Breast epithelium (tissue), 4 donors: ENCODE measurements around the gene OSBPL6. TPM values are rescaled to one million over a fixed set of nuclear protein-coding genes. Genes with fewer than 3 reads are reported as not detected.
A peak's percentile ranks its signal among the peaks of the same experiment; 100 is the strongest.

Source experiments
- DNase-seq, 2 donors: peaks; one replicate each; pipeline ENCODE4 v3.0.0-alpha.2; 2019; ENCODE audit warnings: low spot score in 2 of 2
- H3K27ac ChIP-seq, 2 donors: fragments of 200-600 bp; sonication (generic) in 1 of 2; one replicate each; pipeline ENCODE4 v1.5.1; 2016 to 2019; ENCODE audit warnings: mild to moderate bottlenecking in 1 of 2
- H3K27me3 ChIP-seq, 2 donors: fragments of 200-600 bp; sonication (generic) in 1 of 2; one replicate each; pipeline versions ENCODE4 v1.5.1 to v1.6.0; 2017 to 2019; ENCODE audit warnings: control low read depth in 1 of 2, mild to moderate bottlenecking in 1 of 2
- H3K36me3 ChIP-seq: fragments of 200-600 bp; one replicate; pipeline ENCODE4 v1.5.1; 2019
- H3K4me1 ChIP-seq, 2 donors: fragments of 200-600 bp; sonication (generic); one replicate each; pipeline ENCODE4 v1.5.1; 2016 to 2019; ENCODE audit warnings: control low read depth in 1 of 2
- H3K4me3 ChIP-seq, 3 donors: fragments of 200-600 bp; sonication (generic); 1 replicate in 2 of 3; 2 replicates in 1 of 3; pipeline ENCODE4 v1.5.1; 2016 to 2019; ENCODE audit warnings: mild to moderate bottlenecking in 3 of 3, moderate library complexity in 2 of 3
- H3K9me3 ChIP-seq, 2 donors: fragments of 200-600 bp; sonication (generic) in 1 of 2; one replicate each; pipeline ENCODE4 v1.5.1; 2016 to 2019; ENCODE audit warnings: control low read depth in 1 of 2
- CTCF ChIP-seq, 3 donors: fragments of 450-650 bp; IDR thresholded peaks; one replicate each; pipeline ENCODE4 v1.5.1; 2016 to 2017; ENCODE audit warnings: antibody characterized with exemption in 3 of 3, mild to moderate bottlenecking in 3 of 3, moderate library complexity in 3 of 3
- POLR2A ChIP-seq: fragments of 450-650 bp; IDR thresholded peaks from one replicate; pipeline ENCODE4 v1.6.1; 2016; ENCODE audit warnings: antibody characterized with exemption, mild to moderate bottlenecking, moderate library complexity
- POLR2AphosphoS5 ChIP-seq, 3 donors: sonication (generic); formaldehyde crosslinking; IDR thresholded peaks; one replicate each; pipeline ENCODE4 v1.6.1; 2017; ENCODE audit warnings: antibody characterized with exemption in 3 of 3
- intact Hi-C: fragments of 100-400 bp; cut with DNase I; formaldehyde crosslinking; loops from one replicate; pipeline ENCODE4 v1.15.1; 2023; ENCODE audit warnings: low total_unique reads
- total RNA-seq, 3 donors: library from RNA; depleted of rRNA; stranded (reverse); fragments of >200 nt; gene quantifications; one replicate each; pipeline ENCODE4 v1.1.0, GENCODE V29; 2016

Gene OSBPL6
- total RNA-seq, 3 donors from 2014 or later, result 1.3 to 4.8 (median 1.8) TPM

- DNase-seq, result no peak
- intact Hi-C loops, result no loop called here
- no peak overlapping the region for H3K27ac ChIP-seq
- TF ChIP-seq POLR2A (no peak), POLR2AphosphoS5 (IDR thresholded peaks at IDR 0.05) (no peak)
- no peaks in the 10 kb centered on the region for H3K4me1 ChIP-seq
- no peak overlapping the region for H3K4me3 ChIP-seq
- no peaks in the 10 kb centered on the region for H3K27me3 ChIP-seq
- H3K36me3 ChIP-seq, result no peaks in the 10 kb centered on the region
- no peaks in the 10 kb centered on the region for H3K9me3 ChIP-seq
These were observed 221.7 kb downstream of the OSBPL6 start for GRCh38 chr2:178415979-178416378.

- H3K9me3 ChIP-seq, result no peaks in the 10 kb centered on the region
- no peak for DNase-seq
- H3K4me3 ChIP-seq, result no peak overlapping the region
- no peaks in the 10 kb centered on the region for H3K36me3 ChIP-seq
- no peaks in the 10 kb centered on the region for H3K27me3 ChIP-seq
- H3K27ac ChIP-seq, result no peak overlapping the region
- TF ChIP-seq POLR2A (no peak), CTCF (IDR thresholded peaks at IDR 0.05) (no peak), POLR2AphosphoS5 (IDR thresholded peaks at IDR 0.05) (no peak)
- H3K4me1 ChIP-seq, result no peaks in the 10 kb centered on the region
- intact Hi-C loops, result no loop called here
These were observed 223.6 kb downstream of the OSBPL6 start for GRCh38 chr2:178417916-178418315.

- Histone ChIP-seq H3K36me3 (no peaks in the 10 kb centered on the region), H3K27ac (no peak overlapping the region), H3K4me3 (no peak overlapping the region), H3K4me1 (no peaks in the 10 kb centered on the region), H3K9me3 (no peaks in the 10 kb centered on the region), H3K27me3 (no peaks in the 10 kb centered on the region)
- intact Hi-C loops, result no loop called here
- TF ChIP-seq POLR2A (no peak), POLR2AphosphoS5 (IDR thresholded peaks at IDR 0.05) (no peak), CTCF (IDR thresholded peaks at IDR 0.05) (no peak)
- no peak for DNase-seq
These were observed 224.1 kb downstream of the OSBPL6 start for GRCh38 chr2:178418426-178418825.

- intact Hi-C loops, result no loop called here
- TF ChIP-seq POLR2AphosphoS5 (IDR thresholded peaks at IDR 0.05) (no peak), POLR2A (no peak), CTCF (IDR thresholded peaks at IDR 0.05) (peak in 2 of 3 donors; percentile 18 to 27)
These were observed 224.8 kb downstream of the OSBPL6 start for GRCh38 chr2:178419123-178419522.

GRCh38 chr2:178420463-178420999 is 226.2 kb downstream of the OSBPL6 start:
- intact Hi-C loops, result no loop called here
- Histone ChIP-seq H3K36me3 (no peaks in the 10 kb centered on the region), H3K27ac (no peak overlapping the region), H3K4me3 (no peak overlapping the region), H3K4me1 (no peaks in the 10 kb centered on the region), H3K9me3 (peaks cover 0 to 6% of the 10 kb centered on the region in 2 donors), H3K27me3 (no peaks in the 10 kb centered on the region)
- DNase-seq, result no peak
- TF ChIP-seq CTCF (IDR thresholded peaks at IDR 0.05), result no peak
- no peak for TF ChIP-seq POLR2A
- TF ChIP-seq POLR2AphosphoS5 (IDR thresholded peaks at IDR 0.05), result no peak

More at GRCh38 chr2:178419123-178419522, 224.8 kb downstream of the OSBPL6 start:
- H3K27ac ChIP-seq, result no peak overlapping the region
- H3K9me3 ChIP-seq, result peaks cover 0 to 2% of the 10 kb centered on the region in 2 donors
- no peaks in the 10 kb centered on the region for H3K27me3 ChIP-seq
- no peak for DNase-seq
- no peaks in the 10 kb centered on the region for H3K36me3 ChIP-seq
- H3K4me3 ChIP-seq, result no peak overlapping the region
- no peaks in the 10 kb centered on the region for H3K4me1 ChIP-seq
